Inferior parietal cortex (tissue), 1 donor: ENCODE measurements around the gene LMF1.
"Not testable (repeated sequence)": the region's sequence is repeated elsewhere in the genome, so short reads cannot be mapped to it uniquely, and the experiment has no call there.

ENCODE experiments used
- DNase-seq: peaks from one replicate; pipeline ENCODE4 v3.0.0-alpha.2; 2016; ENCODE audit errors: extremely low spot score

LMF1 gene

DNA sequence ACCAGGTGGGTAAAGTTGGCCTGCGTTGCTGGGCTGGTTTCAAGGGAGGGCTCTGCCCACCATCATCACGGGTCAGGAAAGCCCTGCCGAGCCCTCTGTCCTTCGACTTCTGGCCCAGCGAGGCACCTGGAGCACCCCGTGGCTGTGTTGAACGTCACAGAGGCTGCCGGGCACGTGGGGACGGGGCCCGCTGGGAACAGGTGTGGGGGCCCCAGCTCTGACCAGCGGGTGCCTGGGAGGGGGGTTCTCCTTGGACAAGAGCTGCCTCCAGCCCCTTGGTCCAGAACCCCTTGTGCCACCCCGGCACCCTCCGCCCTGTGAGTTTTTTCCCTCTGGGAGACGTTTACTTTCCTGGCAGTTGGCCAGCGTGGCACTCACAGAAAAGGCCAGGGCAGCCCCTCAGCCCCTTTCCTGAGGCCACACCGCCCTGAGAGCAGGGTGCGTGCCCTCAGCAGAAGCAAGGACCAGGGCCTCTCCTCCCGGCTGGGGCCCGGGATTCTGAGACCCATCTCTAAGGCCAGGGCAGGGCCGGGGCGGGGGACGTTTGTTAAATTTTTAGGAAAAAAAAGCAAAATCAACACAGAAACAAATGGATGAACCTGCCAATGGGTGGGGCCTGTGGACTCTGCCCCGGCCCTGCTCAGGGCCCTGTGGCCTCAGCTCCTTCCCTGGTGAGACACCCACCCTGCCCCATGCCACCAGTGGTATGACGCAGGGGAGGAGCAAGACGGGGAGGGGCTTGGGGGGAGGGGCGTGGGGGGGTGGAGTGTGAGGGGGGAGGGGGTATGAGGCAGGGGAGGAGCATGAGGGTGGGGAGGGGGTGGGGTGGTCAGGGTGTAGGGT, 139.0 kb downstream of the LMF1 start:
- no peak for DNase-seq

DNA sequence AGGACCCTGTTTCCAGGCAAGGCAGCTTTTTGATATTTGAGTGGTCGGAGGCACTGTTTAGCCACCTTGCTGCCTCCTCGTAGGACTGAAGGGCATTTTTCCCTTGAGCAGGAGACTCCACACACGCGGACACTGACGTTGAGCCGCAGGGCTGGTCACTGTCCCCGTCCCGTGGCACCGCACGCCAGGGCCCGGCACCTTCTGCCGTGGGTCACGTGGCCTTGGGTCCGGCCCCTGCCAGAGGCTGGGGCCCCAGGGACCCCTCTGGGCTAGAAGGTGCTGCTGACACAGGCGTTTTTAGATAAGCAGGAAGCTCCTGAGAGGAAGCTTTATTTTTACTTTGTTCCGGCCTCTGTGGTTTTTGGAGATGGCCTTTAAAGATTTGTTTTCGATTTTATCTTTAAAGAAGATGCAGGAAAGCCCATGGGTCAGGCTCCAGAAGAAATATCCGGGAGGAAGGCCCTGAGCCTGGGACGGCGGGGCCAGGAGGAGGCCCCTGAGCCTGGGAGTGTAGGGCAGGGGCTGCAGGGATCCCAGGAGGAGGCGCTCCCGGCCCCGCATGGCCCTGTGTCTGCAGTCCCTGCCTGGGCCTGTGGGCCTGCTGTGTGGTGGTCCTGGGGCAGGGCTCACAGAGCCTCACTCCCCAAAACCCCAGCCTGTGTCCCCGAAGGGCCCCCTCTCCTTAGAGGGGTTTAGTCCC, 139.8 kb downstream of the LMF1 start:
- no peak for DNase-seq

DNA sequence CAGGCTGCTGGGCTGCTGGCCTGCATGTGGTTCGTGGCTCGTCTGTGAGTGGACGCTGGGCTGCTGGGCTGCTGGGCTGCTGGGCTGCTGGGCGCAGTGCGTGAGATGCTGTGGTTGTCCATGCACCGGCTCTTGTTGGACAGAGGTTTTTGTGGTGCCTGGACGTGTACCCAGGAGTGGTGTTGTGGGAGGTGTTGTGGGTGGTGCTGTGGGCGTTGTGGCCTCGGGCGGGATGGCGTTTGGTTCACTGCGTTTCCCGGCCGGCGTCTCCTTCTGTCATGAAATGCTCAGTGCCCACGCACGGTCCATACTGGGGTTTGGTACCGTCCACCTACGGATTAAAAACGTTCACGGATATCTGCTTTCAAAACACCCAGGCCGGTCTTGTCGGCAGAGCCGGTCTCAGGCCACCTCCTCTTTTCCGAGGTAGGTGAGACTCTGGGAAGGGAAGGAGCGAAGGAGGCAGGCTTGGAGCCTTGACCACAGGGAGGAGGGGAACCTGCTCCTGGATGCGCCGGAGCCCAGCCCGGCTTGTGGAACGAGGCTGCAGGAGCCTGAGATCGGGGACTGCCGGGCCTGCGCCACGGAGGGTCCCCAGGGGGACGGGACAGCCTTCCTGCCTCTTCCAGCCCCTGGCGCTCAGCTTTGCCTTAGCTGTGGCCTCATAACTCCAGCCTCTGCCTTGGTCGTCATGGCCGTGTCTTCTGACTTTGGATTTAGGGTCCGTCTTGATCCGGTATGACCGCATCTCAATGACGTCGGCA, 140.5 kb downstream of the LMF1 start:
- DNase-seq = no peak

DNA sequence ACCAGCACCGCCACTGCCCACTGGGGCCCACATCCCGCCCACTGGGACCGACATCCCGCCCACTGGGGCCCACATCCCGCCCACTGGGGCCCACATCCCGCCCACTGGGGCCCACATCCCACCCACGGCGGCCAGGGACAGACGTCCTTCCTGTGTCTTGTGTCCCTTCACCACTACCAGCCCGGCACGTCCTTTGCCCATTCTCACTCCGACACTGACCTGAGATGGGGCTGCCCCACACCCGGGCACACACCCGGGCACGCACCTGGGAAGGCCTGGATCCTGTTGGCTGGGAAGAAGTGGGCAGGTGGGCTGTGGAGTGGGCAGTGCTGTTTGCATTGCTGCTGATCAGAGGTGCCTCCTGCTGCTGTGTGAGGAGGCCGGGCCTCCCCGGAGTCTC, 141.9 kb downstream of the LMF1 start:
- DNase-seq = no peak

DNA sequence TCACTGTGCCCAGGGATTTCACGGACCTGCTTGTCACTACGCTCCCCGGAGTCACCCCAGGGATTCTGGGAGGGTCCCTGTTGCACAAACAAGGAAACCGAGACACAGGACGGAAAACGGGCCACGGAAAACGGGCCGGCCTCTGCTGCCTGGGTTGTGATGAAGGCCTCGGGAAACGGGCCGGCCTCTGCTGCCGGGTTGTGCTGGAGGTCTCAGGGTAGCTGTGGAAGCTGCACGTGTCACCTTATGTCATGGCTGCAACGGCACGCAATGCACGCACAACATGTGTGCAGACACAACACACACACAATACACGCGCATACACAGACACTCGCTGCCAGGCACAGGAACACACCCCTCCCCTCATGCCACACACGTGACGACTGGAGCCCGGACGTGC, 143.3 kb downstream of the LMF1 start:
- no peak for DNase-seq

DNA sequence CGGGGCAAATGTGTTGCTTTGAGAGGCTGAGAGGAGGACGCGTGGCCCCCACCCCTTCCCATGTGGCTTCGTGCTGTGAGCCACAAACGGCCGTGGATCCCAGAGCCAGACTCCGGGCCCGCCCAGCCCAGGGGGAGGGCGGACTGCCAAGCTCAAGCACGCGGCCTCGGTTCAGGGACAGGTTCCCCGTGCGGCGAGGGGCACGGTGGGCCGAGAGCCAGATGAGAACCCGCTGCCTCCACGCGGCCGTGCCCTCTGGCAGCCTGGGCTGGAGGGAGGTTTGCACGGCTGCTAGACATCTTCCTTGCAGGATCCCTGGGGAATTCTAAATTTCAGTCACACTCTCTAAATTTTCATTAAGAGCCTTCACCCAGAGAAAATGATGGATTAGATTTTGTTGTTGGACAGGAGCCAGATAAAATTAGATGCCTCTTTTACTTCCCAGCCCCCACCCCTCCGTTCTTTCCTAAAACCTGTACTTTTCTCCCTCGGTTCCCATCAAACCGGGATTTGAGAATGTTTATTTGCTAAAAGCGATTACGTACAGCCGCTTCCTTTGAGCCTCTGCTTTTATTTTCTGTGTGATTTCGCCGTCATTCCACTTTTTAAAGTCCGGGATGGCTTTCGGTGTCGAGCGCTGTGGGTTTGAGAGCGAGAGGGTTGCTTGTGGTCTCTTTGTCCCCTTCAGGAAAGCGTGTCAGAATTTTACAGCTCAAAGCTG, 145.3 kb downstream of the LMF1 start:
- DNase-seq = no peak

DNA sequence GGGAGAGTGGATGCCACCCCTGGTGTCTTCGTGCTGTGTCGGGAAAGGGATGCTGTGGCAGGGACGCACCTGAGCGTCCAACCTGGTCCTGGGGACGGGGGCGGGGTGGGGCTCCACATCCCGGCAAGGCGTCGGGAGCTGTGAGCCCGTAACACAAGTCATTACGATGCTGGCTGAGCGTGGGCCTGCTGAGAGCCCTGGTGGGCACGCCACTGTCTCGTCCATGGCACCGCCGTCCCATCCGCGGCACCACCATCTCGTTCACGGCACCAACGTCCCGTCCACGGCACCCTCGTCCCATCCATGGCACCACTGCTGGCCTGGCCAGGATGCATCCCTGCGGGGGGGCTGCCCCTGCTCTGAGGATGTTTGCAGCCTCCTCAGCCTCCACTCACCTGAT, 146.2 kb downstream of the LMF1 start:
- DNase-seq = no peak

DNA sequence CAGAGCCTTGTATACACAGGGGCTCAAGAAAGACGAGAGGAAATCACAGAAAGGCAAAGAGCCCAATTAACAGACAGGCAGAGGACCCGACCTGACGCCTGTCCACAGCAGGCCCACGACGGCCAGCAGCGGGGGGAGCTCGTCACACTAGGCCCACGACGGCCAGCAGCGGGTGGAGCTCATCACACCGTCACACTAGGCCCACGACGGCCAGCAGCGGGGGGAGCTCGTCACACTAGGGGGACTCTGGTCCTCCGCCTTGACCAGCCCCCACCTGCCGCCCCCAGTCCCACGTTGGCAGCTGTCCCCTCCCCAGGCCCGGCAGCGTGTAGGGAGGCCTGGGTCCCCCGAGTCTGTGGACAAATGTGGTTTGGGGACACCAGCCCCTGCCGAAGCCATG, 146.6 kb downstream of the LMF1 start:
- no peak for DNase-seq

DNA sequence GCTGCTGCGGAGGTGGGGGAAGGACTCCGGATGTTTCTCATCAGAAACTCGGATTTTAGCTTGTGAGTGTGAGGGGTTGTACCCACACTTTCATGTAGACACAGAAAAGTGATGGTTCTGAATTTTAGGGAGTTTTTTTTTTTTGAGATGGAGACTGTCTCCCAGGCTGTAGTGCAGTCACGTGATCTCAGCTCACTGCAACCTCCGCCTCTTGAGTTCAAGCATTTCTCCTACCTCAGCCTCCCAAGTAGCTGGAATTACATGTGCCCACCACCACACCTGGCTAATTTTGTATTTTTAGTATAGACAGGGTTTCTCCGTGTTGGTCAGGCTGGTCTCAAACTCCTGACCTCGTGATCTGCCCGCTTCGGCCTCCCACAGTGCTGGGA, 147.9 kb downstream of the LMF1 start:
- no peak for DNase-seq

DNA sequence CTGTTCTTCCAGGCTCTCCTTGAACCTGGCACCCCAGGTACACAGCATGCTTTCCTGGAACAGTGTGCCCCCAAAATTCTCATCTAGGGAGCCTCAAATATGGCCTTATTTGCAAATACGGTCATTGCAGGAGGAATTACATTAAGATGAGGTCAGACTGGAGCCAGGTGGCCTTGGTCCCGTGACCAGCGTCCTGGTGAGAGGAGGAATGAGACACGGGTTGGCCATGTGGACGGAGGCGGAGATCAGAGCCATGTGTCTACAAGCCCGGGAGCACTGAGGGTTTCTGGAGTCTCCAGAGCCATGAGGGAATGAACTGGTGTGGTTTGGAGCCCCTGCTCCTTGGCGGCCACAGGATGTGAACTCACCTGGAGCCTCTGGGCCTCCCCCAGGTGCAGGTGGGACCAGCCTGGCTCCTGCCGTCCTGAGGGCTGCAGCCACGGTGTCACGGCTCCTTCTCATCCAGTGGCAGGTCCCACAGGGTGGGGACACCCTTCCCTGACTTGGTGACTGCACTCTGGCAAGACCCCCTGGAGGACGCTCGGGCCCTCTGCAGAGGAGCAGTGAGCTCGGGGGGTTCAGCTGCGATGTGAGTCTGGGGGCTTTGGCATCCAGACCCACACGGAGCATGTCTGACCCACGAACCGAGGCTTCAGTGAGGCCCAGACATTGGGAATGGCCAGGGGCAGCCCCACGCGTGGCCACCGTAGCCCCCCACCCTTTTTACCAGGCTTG, 148.4 kb downstream of the LMF1 start:
- DNase-seq = no peak

DNA sequence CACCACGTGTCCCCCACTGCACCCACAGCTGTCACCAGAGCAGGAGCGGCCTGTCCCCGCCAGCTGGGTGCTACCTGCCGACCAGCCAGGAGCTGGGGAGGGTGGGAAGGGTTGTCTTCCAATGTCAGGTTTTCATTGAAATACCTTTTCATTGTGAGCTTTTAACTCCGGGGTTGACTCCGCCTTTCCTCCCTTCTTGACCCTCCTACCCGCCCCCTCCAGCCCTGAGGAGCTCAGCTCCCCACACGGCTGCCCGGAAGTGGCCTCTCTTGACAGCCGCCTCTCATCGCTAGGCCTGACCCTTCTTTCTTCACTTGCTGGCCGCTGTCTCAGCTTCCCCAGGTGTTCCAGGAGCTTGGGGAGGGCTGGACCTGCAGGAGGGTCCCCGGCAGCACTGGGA, 149.0 kb downstream of the LMF1 start:
- DNase-seq = no peak

DNA sequence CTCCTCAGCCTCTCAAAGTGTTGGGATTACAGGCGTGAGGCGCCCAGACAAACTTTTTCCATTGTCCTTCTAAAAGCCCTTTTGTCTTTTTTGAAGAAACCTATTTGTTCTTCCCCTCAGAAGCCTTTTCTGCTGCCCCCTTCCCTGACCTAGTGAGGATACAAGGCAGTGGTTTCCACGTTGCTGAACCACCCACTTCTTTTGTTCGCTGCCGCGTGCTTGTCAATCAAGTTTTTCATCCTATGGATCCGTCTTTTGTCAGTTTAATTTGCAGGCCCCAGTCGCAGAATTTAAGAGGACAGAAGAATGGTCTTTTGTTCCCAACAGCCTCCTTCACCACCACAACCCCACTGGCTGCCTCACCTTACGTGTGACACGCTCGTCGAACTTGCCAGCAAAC, 150.0 kb downstream of the LMF1 start:
- DNase-seq = no peak

DNA sequence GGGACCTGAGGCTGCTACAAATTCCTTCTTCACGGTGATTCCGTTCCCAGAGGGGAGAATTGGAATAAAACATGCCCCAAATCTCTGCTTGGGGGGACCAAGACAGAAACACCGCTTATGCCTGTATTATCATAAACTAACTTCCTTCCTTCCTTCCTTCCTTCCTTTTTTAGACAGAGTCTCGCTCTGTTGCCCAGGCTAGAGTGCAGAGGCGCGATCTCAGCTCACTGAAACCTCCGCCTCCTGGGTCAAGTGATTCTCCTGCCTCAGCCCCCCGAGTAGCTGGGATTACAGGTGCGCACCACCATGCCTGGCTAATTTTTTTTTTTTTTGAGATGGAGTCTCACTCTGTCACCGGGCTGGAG, 150.8 kb downstream of the LMF1 start:
- DNase-seq = not testable (repeated sequence)

DNA sequence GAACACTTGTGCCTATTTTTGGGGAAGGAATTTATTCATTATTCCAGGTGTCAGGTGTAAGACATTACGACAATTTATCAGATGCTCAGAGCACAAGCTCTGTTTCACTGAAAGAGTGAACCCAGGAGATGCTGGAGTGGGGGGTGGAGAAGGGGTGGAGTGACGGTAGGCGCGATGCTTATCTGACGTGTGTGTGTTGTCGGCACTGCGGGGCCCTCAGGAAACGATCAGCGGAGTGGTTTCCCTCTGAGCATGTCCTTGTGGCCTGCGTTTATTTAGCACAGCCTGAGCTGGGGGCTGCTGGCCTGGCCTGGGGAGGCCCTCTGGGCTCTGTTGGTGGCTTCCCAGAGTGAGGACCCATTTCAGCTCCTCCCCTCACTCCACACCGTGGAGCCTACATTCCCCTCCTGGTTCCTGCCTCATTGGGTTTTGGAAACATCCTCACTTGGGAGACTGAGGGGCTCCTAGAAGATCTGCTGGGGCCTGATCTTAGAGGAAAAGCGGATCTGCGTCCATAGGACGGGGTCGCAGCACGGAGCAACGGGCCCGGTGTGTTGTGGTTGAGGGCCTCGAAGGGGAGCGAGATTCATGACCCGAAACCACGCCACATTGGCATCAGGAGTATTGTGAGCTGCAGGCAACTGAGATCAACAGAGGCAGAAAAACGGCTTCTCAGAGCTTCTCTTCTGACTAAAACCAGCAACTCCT, 151.3 kb downstream of the LMF1 start:
- no peak for DNase-seq

DNA sequence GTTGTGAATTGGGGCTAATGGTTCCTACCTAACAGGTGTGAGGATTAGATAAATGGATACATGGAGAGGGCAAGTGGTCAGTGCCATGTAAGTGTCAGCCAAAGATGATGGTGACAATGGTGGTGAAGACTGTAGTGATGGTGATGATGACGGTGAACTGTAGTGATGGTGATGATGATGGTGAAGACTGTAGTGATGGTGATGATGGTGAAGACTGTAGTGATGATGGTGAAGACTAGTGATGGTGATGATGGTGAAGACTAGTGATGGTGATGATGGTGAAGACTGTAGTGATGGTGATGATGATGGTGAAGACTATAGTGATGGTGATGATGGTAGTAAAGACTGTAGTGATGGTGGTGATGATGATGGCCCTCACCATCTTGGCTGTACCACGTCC, 152.2 kb downstream of the LMF1 start:
- no peak for DNase-seq

DNA sequence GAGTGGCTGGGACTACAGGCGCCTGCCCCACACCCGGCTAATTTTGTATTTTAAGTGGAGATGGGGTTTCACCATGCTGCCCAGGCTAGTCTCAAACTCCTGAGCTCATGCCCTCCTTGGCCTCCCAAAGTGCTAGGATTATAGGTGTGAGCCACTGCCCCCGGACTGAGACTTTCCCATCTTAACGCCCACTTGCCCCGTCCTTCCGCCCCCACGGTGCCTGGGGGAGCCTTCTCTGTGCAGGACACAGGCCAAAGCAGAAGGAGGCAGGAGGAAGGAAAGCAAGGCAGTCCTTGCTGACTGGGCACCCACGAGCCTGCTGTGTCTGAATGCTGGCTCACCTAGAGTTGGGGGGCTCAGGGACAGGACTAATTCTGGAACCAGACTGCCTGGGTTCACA, 152.7 kb downstream of the LMF1 start:
- no peak for DNase-seq

DNA sequence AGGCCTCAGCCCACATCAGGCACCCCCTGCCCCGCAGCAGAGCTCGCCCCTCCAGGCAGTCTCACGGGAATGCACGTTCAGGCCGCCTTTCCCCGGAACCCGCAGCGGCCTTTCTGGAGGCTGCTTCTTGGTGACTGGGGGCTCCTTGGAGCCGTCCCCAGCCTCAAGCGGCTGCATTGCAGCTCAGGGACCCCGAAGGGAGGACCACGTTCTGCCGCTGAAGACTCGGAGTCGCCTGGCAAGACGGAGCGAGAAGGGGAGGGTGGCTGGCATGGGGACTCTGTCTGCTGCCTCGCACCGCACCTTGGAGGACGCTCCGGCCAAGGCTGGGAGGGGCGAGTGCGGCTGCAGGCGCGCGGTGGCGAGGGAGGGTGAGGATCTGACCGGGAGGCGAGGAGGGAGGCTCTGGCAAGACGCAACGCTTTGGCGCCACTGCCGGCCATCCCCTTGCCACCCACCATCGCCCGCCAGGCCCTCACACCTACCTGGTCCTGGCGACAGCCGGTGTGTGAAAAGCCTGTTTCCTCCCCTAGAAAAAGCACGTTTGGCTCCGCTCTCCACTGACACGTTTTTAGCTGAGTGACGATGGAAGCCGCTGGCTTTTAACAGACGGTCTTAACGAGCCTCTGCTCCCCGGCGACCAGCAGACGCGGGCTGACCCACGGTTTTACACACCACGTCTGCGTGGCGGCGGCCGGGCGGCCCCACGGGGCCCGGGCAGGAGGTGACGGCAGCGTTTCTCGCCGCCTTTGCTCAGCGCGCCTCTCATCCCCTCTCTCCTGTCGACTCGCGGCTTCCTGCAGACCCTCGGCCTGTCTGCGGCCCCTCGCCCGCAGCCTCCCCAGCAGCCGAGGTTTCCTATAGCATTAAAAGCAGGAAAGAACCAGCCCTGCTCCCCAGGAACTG, 153.5 kb downstream of the LMF1 start:
- DNase-seq = no peak

DNA sequence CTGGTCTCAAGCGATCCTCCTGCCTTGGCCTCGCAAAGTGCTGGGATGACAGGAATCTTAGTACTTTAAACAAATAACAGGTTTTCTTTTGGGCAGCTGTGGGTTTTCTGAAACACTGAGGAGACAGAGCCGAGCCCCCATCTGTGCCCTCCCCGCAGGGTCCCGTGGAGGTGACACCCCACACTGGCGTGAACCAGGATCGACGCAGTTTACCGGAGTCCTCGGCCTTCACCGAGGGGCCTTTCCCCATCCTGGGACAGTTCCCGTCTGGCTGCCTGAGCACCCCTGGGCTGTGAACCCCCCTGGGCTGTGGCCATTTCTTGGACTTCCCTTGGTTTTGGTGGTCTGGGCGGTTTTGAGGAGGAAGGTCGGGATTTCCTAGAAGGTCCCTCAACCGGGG, 154.9 kb downstream of the LMF1 start:
- no peak for DNase-seq

DNA sequence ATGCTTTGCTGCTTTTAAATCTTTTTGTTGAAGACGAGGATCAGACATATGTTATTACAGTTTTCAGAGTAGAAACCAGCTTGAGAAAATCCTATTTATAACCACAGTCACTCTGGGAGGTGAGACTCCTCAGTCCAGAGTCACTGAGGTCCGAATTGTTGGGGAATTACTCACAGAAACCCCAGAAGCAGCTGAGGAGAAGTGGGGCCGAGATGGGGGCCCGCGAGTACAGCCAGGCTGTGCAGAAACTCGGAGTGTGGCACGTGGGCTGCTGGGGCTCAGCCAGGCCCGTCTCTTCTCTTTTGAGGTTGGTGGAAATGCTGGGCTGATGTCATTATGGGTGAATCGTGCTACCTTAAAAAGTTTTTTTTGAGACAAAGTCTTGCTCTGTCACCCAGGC, 155.8 kb downstream of the LMF1 start:
- no peak for DNase-seq

DNA sequence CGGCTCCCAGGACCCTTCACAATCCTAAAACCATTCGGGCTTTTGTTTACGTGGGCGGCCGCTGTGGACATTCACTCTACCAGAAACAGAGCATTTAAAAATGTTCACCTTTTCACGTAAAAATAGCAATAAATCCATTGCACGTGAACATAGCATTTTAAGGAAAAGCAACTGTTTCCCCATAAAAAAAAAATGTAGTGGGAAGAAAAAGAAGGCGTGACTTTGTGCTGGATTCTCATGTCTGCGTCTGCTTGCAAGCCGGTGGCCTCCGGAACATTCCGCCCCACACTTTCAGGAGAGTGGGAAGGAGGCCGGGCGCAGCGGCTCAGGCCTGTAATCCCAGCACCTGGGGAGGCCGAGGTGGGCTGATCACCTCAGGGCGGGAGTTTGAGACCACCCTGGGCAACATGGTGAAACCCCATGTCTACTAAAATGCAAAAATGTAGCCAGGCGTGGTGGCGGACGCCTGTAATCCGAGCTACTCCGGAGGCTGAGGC, 156.8 kb downstream of the LMF1 start:
- no peak for DNase-seq
